ENCODE results near the gene FAM53A.

DNA sequence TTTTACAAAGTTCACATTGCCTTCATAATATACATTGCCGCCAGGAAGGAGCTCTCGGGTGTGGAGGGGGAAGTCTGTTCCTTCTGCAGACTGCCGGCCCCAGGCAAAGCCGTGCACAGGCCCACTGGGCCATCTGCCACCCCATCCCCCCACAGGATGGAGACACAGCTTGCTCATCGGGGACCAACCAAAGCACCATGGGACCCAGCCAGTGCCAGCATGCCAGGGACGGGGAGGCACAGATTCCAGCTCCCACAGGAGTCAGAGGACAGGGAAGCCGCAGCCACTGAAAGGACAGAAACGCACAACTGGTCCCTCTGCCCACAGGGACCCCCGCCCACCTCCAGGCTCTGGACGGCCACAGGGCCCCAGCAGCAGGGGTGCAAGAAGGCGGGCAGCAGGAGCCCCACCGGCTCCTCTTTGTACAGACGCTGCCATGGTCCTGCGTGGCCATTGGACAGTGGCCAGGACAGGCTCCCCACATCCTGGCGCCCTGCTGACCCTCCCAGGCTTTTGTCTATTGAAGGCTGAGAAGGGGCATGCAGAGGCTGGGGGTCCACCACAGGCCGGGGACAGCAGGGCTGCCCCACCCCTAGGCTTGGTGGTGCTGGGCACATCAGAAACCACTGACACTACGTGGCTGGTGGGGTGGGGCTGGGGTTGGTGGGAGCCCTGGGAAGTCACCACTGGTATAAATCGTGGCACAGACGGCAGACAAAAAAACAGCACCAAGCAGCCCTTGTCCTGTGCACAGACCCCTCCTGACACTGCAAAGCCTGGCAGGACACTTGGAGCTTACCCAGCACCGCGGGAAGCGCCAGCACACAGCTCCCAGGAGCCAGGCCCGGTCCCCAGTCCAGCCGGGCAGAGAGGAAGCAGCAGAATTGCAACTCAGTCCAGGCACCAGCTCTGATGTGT, 89.0 kb downstream of the FAM53A start:
- TF ChIP-seq BHLHE40 (IDR thresholded peaks at IDR 0.05; ENCODE audit: borderline replicate concordance), result no peak
- no peak for TF ChIP-seq FOXK2 (IDR thresholded peaks at IDR 0.05)
- no peak for TF ChIP-seq FOXM1 (IDR thresholded peaks at IDR 0.05; ENCODE audit: borderline replicate concordance)
- no peak for TF ChIP-seq NFRKB (IDR thresholded peaks at IDR 0.05)
- no peak for TF ChIP-seq SP1 (IDR thresholded peaks at IDR 0.05)
- no peak for TF ChIP-seq ELF4 (IDR thresholded peaks at IDR 0.05)
- TF ChIP-seq, protein P1, sequence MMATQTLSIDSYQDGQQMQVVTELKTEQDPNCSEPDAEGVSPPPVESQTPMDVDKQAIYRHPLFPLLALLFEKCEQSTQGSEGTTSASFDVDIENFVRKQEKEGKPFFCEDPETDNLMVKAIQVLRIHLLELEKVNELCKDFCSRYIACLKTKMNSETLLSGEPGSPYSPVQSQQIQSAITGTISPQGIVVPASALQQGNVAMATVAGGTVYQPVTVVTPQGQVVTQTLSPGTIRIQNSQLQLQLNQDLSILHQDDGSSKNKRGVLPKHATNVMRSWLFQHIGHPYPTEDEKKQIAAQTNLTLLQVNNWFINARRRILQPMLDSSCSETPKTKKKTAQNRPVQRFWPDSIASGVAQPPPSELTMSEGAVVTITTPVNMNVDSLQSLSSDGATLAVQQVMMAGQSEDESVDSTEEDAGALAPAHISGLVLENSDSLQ (IDR thresholded peaks at IDR 0.05), result no peak
- TF ChIP-seq TARDBP (IDR thresholded peaks at IDR 0.05), result no peak
- no peak for TF ChIP-seq SUZ12 (IDR thresholded peaks at IDR 0.05)
- no peak for TF ChIP-seq L3MBTL2 (conservative IDR thresholded peaks at IDR 0.05)
- TF ChIP-seq FOXA1 (IDR thresholded peaks at IDR 0.05), result no peak
- TF ChIP-seq CTBP1 (IDR thresholded peaks at IDR 0.05; ENCODE audit: borderline replicate concordance), result no peak
